ENCODE data around the gene UNC13B.

DNA sequence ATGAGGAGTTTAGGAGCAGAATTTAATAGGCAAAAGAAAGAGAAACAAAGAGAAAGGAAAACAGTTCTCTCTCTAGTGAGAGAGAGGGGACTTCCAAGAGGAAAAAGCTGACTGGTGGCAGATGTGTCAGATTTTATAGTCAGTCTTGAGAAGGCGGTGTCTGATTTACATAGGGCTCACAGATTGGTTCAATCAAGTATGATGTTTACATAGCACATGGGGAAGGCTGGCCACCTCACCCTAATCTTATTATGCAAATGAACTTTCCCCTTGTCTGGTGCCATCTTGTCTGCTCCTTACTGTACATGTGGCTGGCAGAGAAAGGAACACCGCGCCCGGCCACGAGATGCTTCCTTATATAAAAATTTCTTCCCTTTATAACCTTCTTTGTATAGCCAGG lies 24.7 kb downstream of the UNC13B start:
- TF ChIP-seq EZH2 (IDR thresholded peaks at IDR 0.05; ENCODE audit: borderline replicate concordance, insufficient read depth, low read depth, low read length, poor library complexity, severe bottlenecking): no peak
- TF ChIP-seq, protein P1, sequence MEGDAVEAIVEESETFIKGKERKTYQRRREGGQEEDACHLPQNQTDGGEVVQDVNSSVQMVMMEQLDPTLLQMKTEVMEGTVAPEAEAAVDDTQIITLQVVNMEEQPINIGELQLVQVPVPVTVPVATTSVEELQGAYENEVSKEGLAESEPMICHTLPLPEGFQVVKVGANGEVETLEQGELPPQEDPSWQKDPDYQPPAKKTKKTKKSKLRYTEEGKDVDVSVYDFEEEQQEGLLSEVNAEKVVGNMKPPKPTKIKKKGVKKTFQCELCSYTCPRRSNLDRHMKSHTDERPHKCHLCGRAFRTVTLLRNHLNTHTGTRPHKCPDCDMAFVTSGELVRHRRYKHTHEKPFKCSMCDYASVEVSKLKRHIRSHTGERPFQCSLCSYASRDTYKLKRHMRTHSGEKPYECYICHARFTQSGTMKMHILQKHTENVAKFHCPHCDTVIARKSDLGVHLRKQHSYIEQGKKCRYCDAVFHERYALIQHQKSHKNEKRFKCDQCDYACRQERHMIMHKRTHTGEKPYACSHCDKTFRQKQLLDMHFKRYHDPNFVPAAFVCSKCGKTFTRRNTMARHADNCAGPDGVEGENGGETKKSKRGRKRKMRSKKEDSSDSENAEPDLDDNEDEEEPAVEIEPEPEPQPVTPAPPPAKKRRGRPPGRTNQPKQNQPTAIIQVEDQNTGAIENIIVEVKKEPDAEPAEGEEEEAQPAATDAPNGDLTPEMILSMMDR (IDR thresholded peaks at IDR 0.05): no peak

Data from B cell (primary cell).